Ectodermal cell (in vitro differentiated cells): ENCODE results near the gene GLP1R.
"Not testable (repeated sequence)": the region's sequence is repeated elsewhere in the genome, so short reads cannot be mapped to it uniquely, and the experiment has no call there.

Experiments used
- H3K27ac ChIP-seq: 2 replicates; pipeline ENCODE4 v1.7.0; 2013; ENCODE audit warnings: mild to moderate bottlenecking, low read depth, low read length; ENCODE audit not compliant: insufficient read depth, poor library complexity, severe bottlenecking
- H3K27me3 ChIP-seq: 2 replicates; pipeline ENCODE4 v1.7.0; 2013; ENCODE audit warnings: mild to moderate bottlenecking, low read length; ENCODE audit not compliant: insufficient read depth, control insufficient read depth, poor library complexity, severe bottlenecking
- H3K36me3 ChIP-seq: one replicate; pipeline ENCODE4 v1.7.0; 2013; ENCODE audit warnings: low read length; ENCODE audit not compliant: control insufficient read depth, insufficient read depth
- H3K4me1 ChIP-seq: one replicate; pipeline ENCODE4 v1.7.0; 2013; ENCODE audit warnings: low read length; ENCODE audit not compliant: control insufficient read depth, insufficient read depth
- H3K4me3 ChIP-seq: 2 replicates; pipeline ENCODE4 v1.7.0; 2013; ENCODE audit warnings: low read depth, low read length, control low read depth; ENCODE audit not compliant: insufficient read depth
- H3K9me3 ChIP-seq: 2 replicates; pipeline ENCODE4 v1.7.0; 2013; ENCODE audit warnings: mild to moderate bottlenecking, low read length, moderate library complexity; ENCODE audit not compliant: control insufficient read depth
- WGBS, 2 experiments: methylation state at CpG; one replicate each; pipeline ENCODE4 v1.1.7; 2013; ENCODE audit warnings: missing lambda C conversion rate in 2 of 2; 5-methylcytosine and 5-hydroxymethylcytosine counted together

Gene GLP1R

DNA sequence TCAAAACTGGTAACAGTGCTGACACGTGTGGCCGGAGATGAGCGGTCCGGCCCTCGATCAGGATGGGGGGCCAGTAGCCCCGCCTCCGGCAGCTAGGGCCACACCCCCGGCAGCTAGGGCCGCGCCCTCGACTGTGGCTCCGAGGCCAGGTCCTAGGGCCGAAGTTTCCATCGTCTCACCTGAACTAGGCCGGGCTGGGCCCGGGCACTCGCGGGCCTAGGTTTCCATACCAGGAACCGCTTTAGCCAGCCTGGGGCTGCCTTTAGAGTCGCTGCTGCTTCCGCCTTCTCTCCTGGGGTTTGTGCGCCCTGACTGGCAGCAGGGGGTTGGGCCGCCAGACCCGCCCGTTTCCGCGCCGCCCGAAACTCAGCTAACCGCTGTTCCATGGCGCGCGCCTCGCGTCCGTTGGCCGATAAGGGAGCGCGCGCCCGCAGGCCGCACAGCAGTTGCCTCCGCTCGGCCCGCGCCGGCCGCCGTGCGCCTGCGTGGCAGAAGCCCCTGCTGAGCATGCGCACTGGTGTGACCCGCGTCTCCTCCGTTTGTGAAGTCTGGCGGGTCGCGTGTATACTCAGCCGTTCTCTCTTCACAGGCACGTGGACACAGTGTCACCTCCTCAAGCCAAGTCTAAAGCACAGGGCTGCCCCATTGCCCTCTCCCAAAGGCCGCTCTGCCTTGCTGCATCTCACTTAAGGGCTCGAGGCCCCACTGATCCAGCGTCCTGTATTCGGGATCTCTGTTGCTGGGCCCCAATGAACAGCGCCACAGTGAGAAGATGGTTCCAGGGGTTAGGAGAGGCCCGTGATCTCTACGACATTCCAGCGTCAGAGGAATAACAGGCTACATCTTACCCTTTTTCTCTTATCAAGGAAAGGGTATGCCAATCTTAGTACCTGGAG, 66.4 kb downstream of the GLP1R start, which contains the start of gene SAYSD1:
Gene SAYSD1, minus strand, starts transcription at position 483 of the 896 bp plus-strand sequence. Its CDS starts 97 bp downstream, at position 386.
- WGBS, 2 experiments: 3 to 4% methylated on average over 68 of the region's 68 CpGs
- H3K36me3 ChIP-seq: peaks cover under 1% of the 10 kb centered on the region
- no peaks in the 10 kb centered on the region for H3K9me3 ChIP-seq
- peak within 1 kb of the TSS; percentile 75 for H3K4me3 ChIP-seq
- peaks cover 12% of the 10 kb centered on the region for H3K27me3 ChIP-seq
- H3K4me1 ChIP-seq: peaks cover 5% of the 10 kb centered on the region
- H3K27ac ChIP-seq: peak within 1 kb of the TSS; percentile 56

DNA sequence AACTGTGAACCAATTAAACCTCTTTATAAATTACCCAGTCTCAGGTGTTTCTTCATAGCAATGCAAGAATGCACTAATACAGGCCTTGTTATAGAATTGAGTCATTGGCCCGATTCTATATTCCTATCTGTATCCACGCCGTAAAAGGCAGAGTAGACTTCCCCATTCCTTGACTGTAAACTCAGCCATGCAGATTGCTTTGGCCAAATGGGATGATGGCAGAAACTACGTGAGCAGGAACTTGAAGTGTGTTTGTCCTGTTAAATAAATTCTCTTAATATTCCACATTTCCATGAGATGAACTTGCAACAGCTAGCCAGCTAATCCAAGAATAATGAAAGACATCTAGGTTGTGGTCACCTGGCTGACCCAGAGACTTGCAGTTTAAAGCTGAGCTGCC, 70.3 kb downstream of the GLP1R start:
- no peaks in the 10 kb centered on the region for H3K9me3 ChIP-seq
- H3K36me3 ChIP-seq: no peaks in the 10 kb centered on the region
- H3K27ac ChIP-seq: no peak overlapping the region
- WGBS, 2 experiments: 97 to 98% methylated on average over 3 to 4 of the region's 4 CpGs
- H3K4me1 ChIP-seq: peaks cover 5% of the 10 kb centered on the region
- H3K4me3 ChIP-seq: no peak overlapping the region
- peaks cover 6% of the 10 kb centered on the region for H3K27me3 ChIP-seq

DNA sequence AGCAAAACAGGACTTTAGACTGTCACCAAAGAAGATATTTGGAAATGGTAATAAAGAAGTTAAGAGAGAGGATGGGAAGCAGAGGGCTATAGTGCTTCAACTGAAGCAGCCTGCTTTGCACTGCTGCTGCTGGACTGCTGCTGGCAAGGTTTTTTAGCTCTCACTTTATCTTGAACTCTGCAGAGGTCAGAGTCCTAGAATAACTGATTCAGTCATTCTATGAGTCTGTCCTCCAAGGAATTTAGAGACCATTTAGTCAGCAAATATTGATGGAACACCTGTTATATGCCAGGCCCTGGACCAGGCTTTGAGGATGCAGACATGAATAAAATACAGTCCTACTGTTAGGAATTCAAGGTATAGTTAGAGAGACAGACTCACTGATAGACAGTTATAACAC, 75.5 kb downstream of the GLP1R start:
- H3K27ac ChIP-seq: no peak overlapping the region
- H3K27me3 ChIP-seq: no peaks in the 10 kb centered on the region
- no peaks in the 10 kb centered on the region for H3K4me1 ChIP-seq
- no peaks in the 10 kb centered on the region for H3K9me3 ChIP-seq
- no peak overlapping the region for H3K4me3 ChIP-seq
- H3K36me3 ChIP-seq: no peaks in the 10 kb centered on the region

DNA sequence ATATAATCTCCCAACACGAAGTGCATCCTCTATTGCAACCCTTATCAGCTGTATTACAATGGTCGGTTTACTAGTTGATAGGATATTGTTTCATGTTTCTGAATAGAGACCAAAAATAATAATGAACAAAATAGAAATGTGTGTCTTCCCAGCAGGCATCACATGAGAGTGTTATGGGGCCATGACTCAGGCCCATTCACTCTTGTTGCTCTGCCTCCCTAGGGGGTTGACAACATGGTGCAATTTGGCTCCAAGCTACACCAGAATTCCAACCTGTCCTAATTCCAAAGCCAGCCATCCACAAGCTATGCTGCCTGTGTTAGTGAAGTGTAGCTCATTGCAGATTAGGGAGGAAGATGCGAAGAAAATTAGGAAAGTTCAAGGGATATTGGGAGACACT, 79.5 kb downstream of the GLP1R start:
- Histone ChIP-seq H3K36me3 (no peaks in the 10 kb centered on the region), H3K27ac (no peak overlapping the region), H3K4me1 (no peaks in the 10 kb centered on the region), H3K27me3 (no peaks in the 10 kb centered on the region), H3K9me3 (no peaks in the 10 kb centered on the region), H3K4me3 (no peak overlapping the region)
- WGBS, 2 experiments: 94% methylated on average over 3 of the region's 3 CpGs

DNA sequence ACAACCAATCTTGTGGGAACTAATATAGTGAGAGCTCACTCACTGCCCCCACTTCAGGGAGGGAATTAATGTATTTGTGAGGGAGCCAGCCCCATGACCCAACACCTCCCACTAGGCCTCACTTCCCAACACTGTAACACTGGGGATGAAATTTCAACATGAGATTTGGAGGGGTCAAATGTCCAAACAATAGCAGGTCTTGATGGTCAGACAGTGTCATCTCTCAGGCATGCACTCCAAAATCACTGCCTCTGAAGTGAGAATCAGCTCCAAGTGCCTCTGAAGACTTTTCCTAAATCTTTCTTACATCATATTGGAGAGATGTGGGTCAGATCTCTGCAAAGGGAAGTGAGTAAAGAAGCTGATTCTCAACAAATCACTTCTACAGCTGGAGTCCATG, 80.3 kb downstream of the GLP1R start:
- Histone ChIP-seq H3K27me3 (no peaks in the 10 kb centered on the region), H3K36me3 (no peaks in the 10 kb centered on the region), H3K27ac (no peak overlapping the region), H3K4me1 (no peaks in the 10 kb centered on the region), H3K4me3 (no peak overlapping the region), H3K9me3 (no peaks in the 10 kb centered on the region)

DNA sequence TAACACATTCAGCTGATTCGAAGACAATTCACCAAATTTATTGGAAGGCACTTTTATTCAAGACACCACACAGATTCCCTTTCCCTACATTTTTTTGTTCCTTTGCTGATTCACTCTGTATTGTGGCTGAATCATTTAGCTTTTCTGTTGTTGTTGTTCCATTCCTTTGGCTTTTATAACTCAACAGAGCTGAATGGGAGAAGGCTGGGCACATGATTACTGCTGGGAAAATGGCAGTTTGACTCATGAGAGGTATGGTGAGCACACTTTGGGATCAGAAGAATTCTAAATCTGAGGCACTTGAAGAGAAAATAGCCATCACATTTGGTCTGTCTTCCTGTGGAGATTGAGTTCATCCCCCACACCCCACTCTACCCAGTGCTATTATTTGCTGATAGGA, 82.1 kb downstream of the GLP1R start:
- no peaks in the 10 kb centered on the region for H3K36me3 ChIP-seq
- H3K27ac ChIP-seq: no peak overlapping the region
- H3K27me3 ChIP-seq: no peaks in the 10 kb centered on the region
- no peak overlapping the region for H3K4me3 ChIP-seq
- 88% methylated on average over 1 of the region's 1 CpG for WGBS, 2 experiments
- no peaks in the 10 kb centered on the region for H3K9me3 ChIP-seq
- H3K4me1 ChIP-seq: no peaks in the 10 kb centered on the region

DNA sequence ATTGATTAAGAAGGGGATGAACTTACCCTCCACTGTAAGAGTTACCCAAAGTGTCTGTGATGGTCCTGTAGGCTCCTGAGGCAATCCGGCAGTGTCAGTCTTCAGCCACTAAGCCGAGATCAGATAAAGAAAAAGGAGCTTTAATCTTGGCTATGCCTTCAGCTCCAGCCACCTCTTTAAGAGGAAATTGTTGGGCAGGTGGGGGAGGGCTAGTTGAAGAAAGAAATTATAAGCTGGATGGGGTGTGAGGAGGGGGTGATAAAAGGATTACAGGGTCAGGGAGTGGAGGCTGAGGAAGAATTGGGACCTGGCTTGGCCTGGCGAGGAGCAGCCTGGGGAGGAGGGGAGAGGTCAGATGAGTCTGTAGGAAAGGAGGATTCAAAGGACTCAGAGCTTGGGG, 86.2 kb downstream of the GLP1R start:
- H3K27me3 ChIP-seq, H3K9me3 ChIP-seq, H3K27ac ChIP-seq, H3K4me1 ChIP-seq, H3K36me3 ChIP-seq, H3K4me3 ChIP-seq: not testable (repeated sequence)
- WGBS, 2 experiments: 80 to 85% methylated on average over 3 of the region's 3 CpGs

DNA sequence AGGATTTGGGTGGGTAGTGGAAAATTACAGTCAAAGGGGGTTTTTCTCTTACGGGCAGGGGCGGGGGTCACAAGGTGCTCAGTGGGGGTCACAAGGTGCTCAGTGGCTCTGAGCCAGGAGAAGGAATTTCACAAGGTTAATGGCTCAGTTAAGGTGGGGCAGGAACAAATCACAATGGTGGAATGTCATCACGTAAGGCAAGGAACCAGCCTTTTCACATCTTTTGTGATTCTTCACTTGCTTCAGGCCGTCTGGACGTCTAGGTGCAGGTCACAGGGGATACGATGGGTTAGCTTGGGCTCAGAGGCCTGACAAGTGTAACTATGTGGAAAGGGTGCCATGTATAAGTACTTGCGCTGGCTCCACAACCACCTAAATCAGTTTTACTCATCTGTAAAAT, 87.6 kb downstream of the GLP1R start:
- not testable (repeated sequence) for H3K27me3 ChIP-seq, H3K36me3 ChIP-seq, H3K27ac ChIP-seq, H3K9me3 ChIP-seq, H3K4me3 ChIP-seq, H3K4me1 ChIP-seq
- WGBS, 2 experiments: 83% methylated on average over 7 of the region's 7 CpGs

DNA sequence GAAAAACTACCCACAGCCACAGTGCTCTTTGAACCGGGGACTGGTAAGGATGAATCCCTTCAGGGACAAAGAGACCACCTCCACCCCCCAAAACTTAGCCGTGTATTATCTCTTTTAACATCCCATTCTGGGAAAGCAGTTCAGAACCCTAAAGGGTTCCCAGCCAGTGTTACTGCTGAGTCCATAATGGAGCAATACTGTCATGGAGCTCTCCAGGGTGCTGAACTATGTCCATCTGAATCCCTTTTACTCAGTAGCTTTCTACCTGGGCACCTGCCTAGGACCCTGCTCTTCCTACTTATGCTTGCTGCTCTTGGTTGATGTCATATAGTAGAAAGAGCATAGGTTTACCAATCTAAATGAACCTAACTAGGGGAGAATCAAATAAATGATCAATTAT, 88.7 kb downstream of the GLP1R start:
- Histone ChIP-seq H3K4me3 (no peak overlapping the region), H3K27ac (no peak overlapping the region), H3K27me3 (no peaks in the 10 kb centered on the region), H3K9me3 (no peaks in the 10 kb centered on the region), H3K4me1 (no peaks in the 10 kb centered on the region), H3K36me3 (no peaks in the 10 kb centered on the region)
- 53 to 56% methylated on average over 2 of the region's 2 CpGs for WGBS, 2 experiments
